HG03175 (cell line): ENCODE results near the gene PCDHGB6.
"Not testable (repeated sequence)": the region's sequence is repeated elsewhere in the genome, so short reads cannot be mapped to it uniquely, and the experiment has no call there.

ENCODE experiments used
- ATAC-seq: cut with Tn5 transposase; IDR thresholded peaks from one replicate; pipeline ENCODE4 v1.9.1; 2021; ENCODE audit warnings: mild to moderate bottlenecking, moderate library complexity; ENCODE audit not compliant: unreplicated experiment

The PCDHGB6 gene

DNA sequence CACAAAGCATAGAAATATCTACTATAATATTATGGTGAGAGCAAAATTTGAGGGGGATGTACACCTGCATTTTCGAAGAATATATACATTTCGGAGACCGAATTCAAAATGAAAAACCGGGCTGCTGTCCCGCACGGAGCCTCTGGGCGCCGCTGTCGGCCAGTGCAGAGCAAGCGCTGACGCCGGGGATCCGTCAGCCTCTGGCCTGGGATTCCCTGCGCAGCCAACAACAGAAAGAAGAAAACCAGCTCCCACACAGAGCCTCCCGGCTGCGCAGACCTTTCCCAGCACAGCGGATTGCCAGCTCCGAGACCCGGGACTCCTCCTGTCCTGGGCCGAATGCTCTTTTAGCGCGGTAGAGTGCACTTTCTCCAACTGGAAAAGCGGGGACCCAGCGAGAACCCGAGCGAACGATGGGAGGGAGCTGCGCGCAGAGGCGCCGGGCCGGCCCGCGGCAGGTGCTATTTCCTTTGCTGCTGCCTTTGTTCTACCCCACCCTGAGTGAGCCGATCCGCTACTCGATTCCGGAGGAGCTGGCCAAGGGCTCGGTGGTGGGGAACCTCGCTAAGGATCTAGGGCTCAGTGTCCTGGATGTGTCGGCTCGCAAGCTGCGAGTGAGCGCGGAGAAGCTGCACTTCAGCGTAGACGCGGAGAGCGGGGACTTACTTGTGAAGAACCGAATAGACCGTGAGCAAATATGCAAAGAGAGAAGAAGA is at the start of gene PCDHGB6:
Gene PCDHGB6 (plus strand): TSS at position 232 of the 716 bp plus-strand sequence. CDS start 182 bp downstream, at position 414.
- not testable (repeated sequence) for ATAC-seq

DNA sequence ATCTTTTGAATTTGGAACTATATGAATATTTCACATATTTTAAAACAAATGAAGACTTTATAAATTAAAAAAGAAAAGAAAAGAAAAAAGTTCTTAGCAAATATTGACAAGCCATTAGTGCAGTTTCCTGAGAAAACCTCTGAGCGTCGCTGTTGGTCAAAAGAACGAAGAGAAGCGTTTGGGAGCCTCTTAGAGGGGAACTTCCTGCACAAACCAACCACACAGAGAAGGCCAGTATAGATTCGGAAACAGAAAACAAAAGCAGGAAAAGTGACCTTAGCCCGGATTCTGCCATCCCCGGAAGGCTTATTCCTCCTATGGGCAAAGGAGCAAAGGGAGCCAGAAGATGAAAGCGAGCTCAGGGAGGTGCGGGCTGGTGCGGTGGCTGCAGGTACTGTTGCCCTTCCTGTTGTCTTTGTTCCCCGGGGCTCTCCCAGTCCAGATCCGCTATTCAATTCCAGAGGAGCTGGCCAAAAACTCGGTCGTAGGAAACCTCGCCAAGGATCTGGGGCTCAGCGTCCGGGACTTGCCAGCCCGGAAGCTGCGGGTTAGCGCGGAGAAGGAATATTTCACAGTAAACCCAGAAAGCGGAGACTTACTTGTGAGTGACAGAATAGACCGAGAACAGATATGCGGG is 47.9 kb upstream of the PCDHGB6 start, which contains the start of gene PCDHGB2:
Gene PCDHGB2 (plus strand): TSS at position 205 of the 637 bp plus-strand sequence. CDS start 142 bp downstream, at position 347.
- ATAC-seq = peak; percentile 39

DNA sequence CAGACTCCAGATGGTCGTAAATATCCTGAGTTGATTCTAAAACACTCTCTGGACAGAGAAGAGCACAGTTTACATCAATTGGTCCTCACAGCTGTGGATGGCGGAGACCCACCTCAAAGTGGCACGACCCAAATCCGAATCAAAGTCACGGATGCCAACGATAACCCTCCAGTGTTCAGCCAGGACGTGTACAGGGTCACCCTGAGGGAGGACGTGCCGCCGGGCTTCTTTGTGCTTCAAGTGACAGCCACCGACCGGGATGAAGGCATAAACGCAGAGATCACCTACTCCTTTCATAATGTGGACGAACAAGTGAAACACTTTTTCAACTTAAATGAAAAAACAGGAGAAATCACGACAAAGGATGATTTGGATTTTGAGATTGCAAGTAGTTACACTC is 47.1 kb upstream of the PCDHGB6 start:
- ATAC-seq = no peak

DNA sequence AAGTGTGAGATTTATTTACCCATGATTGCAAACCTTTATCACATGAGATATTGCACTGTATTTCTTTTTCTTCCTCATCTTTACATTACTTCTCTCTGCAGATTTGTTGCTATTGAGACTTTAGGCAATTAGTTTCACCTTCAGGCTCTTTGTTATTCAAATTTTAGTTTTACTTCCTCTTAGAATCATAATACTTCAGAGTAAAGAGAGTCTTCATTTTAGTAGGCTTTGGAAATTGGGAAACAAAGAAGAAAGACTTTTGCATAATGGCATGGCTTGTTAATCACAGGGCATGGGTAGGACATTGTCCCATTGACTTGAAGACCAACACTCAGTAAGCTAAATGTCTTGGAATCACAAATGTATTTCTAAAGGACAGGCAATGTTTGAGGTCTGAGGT is 45.1 kb upstream of the PCDHGB6 start:
- ATAC-seq = no peak

DNA sequence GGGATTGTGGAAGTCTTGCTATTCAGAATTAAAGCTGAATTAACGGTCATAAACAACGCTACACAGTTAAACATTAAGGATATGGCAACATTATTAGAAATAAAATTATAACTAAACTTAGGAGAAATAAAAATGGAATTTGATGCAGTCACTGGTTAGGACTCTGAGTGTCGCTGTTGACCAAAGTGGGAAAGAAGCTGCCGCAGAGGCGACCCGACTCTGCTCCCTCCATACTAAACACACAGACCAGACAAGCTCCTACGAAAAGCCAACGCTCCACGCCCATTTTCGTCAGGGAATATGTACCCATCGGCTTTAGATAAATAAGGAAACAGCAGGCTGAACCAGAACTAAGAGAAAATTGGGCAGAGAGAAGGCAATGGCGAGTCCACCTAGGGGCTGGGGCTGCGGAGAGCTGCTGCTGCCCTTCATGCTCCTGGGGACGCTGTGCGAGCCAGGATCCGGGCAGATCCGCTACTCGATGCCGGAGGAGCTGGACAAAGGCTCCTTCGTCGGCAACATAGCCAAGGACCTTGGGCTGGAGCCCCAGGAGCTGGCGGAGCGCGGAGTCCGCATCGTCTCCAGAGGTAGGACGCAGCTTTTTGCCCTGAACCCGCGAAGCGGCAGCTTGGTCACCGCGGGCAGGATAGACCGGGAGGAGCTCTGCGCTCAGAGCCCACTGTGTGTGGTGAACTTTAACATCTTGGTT is 43.7 kb upstream of the PCDHGB6 start, which contains the start of gene PCDHGA5:
Gene PCDHGA5 (plus strand): TSS at position 211 of the 709 bp plus-strand sequence. CDS start 169 bp downstream, at position 380.
- no peak for ATAC-seq

DNA sequence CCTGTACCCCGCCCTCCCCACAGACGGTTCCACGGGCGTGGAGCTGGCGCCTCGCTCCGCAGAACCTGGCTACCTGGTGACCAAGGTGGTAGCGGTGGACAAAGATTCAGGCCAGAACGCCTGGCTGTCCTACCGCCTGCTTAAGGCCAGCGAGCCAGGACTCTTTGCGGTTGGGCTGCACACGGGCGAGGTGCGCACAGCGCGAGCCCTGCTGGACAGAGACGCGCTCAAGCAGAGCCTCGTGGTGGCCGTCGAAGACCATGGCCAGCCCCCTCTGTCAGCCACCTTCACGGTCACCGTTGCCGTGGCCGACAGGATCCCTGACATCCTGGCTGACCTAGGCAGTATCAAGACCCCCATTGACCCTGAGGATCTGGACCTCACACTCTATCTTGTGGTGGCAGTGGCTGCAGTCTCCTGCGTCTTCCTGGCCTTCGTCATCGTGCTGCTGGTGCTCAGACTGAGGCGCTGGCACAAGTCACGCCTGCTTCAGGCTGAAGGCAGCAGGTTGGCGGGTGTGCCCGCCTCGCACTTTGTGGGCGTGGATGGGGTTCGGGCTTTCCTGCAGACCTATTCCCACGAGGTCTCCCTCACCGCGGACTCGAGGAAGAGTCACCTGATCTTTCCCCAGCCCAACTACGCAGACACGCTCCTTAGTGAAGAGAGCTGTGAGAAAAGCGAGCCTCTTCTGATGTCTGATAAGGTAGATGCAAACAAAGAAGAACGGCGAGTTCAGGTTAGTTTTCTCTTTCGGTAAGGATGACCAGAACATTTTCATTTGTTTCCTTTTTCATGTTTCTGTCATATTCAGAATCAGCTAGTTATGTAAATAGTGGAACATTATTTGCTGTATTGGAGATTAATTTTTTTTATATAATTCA is 41.6 kb upstream of the PCDHGB6 start:
- no peak for ATAC-seq

DNA sequence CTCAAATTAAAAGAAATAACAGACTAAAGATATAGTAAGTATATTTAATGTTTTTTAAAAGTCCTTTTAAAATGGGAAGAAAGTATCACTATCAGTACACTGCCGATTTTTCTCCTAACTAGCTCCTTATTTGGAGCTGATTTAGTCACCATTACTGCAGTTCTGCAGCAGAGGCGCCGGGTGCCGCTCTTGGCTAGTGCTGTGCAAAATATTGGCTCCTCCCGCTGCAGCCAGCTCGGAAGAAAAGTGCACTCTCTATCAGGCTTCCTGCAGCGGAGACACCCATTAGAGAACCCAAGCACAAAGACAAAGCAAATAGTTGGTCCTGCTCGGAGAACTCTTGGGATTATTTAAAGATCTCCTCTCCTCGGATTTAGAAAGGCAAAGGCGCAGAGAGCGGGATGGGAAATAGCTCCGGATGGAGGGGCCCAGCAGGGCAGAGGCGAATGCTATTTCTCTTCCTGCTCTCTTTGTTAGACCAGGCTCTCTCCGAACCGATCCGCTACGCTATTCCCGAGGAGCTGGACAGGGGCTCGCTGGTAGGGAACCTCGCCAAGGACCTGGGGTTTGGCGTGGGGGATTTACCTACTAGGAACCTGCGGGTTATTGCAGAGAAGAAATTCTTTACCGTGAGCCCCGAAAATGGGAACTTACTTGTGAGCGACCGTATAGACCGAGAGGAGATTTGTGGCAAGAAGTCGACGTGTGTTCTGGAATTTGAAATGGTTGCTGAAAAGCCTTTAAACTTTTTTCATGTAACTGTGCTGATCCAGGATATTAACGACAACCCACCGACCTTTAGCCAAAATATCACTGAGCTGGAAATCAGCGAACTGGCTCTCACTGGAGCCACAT is 37.6 kb upstream of the PCDHGB6 start, which contains the start of gene PCDHGB3:
Gene PCDHGB3 (plus strand): TSS at position 249 of the 855 bp plus-strand sequence. CDS start 153 bp downstream, at position 402.
- peak; percentile 87 for ATAC-seq

DNA sequence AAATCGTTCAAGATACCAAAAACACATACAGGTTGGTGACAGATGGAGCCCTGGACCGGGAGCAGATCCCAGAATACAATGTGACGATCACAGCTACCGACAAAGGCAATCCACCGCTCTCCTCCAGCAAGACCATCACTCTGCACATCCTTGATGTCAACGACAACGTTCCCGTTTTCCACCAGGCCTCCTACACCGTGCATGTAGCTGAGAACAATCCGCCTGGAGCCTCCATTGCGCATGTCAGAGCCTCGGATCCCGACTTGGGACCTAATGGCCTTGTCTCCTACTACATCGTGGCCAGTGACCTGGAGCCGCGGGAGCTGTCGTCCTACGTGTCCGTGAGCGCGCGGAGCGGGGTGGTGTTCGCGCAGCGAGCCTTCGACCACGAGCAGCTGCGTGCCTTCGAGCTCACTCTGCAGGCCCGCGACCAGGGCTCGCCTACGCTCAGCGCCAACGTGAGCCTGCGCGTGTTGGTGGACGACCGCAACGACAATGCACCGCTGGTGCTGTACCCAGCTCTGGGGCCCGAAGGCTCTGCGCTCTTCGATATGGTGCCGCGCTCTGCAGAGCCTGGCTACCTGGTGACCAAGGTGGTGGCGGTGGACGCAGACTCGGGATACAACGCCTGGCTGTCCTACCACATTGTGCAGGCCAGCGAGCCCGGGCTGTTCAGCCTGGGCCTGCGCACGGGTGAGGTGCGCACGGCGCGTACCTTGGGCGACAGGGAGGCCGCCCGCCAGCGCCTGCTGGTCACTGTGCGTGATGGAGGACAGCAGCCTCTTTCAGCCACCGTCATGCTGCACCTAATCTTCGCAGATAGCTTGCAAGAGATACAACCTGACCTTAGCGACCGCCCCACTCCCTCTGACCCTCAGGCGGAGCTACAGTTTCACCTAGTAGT is 36.0 kb upstream of the PCDHGB6 start:
- no peak for ATAC-seq

DNA sequence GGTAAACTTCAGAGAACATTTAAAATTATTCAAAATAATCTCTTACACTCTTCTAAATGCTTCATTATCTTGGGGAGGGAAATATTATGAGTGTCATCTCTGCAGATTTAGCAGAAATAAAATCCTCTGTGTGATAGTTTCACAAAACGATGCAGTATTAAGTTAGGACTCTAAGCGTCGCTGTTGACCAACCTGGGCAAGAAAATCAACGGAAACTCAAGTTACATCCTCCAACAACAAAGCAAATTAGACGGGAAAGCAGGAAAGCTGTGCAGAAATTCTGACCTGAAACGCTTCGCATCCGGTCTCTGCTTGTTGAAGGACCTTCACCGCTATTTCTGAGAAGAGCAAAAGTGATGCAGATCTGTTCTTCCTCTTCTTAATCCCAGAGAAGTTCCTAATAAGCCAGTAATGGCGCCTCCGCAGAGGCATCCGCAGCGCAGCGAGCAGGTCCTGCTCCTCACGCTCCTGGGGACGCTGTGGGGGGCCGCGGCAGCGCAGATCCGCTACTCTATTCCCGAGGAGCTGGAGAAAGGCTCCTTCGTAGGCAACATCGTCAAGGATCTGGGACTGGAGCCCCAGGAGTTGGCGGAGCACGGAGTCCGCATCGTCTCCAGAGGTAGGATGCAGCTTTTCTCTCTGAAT is 34.0 kb upstream of the PCDHGB6 start, which contains the start of gene PCDHGA6:
Gene PCDHGA6 (plus strand): TSS at position 219 of the 645 bp plus-strand sequence. CDS start 193 bp downstream, at position 412.
- ATAC-seq = no peak

DNA sequence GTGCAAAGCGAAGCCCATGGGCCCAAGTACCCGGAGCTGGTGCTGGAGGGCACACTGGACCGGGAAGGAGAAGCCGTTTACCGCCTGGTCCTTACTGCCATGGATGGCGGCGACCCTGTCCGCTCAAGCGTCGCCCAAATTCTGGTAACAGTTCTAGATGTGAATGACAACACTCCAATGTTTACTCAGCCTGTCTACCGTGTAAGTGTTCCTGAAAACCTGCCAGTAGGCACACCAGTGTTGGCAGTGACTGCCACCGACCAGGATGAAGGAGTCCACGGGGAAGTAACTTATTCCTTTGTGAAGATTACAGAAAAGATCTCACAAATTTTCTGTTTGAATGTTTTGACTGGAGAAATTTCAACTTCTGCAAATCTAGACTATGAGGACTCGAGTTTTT is 33.2 kb upstream of the PCDHGB6 start:
- no peak for ATAC-seq

DNA sequence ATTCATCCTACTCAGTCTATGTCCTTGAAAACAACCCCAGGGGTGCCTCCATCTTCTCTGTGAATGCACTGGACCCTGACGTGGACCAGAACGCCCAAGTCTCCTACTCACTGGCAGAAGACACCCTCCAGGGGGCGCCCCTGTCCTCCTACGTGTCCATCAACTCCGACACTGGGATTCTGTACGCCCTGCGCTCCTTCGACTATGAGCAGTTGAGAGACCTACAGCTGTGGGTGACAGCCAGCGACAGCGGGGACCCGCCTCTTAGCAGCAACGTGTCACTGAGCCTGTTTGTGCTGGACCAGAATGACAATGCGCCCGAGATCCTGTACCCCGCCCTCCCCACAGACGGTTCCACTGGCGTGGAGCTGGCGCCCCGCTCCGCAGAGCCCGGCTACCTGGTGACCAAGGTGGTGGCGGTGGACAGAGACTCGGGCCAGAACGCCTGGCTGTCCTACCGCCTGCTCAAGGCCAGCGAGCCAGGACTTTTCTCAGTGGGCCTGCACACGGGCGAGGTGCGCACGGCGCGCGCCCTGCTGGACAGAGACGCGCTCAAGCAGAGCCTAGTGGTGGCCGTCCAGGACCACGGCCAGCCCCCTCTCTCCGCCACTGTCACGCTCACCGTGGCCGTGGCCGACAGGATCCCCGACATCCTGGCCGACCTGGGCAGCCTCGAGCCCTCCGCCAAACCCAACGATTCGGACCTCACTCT is 32.2 kb upstream of the PCDHGB6 start:
- not testable (repeated sequence) for ATAC-seq

DNA sequence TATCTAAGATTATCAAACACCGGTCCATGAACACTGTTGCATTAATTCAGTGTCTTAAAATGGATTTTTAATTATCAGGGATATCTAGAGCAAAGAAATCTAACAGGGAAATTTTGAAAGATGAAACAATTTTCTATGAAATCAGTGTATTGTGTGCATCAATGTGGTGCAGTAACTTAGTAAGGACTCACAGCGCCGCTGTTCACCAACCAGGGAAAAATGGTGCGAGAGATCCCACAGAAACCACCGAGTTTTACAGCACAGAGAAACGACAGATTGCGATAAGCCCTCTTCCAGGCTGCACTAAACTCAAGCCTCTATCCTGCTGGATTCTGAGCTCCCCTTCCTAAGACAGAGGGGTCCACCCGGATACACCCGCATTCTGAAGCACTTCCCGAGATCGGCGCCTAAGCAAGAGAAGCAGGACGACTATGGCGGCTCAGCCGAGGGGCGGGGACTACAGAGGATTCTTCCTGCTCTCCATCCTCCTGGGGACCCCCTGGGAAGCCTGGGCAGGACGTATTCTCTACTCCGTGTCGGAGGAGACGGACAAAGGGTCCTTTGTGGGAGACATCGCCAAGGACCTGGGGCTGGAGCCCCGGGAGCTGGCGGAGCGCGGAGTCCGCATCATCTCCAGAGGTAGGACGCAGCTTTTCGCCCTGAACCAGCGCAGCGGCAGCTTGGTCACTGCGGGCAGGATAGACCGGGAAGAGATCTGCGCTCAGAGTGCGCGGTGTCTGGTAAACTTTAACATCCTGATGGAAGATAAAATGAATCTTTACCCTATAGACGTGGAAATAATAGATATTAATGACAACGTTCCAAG is 25.1 kb upstream of the PCDHGB6 start, which contains the start of gene PCDHGA7:
Gene PCDHGA7 (plus strand): TSS at position 274 of the 826 bp plus-strand sequence. CDS start 158 bp downstream, at position 432.
- no peak for ATAC-seq

DNA sequence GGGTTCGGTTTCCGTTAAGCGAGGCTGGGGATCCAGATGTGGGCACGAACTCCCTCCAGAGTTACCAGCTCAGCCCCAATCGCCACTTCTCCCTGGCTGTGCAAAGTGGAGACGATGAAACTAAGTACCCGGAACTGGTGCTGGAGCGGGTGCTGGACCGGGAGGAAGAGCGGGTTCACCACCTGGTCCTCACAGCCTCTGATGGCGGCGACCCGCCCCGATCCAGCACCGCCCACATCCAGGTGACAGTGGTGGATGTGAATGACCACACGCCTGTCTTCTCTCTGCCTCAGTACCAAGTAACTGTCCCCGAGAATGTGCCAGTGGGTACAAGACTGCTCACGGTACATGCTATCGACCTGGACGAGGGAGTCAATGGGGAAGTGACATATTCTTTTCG is 24.5 kb upstream of the PCDHGB6 start:
- ATAC-seq = no peak

DNA sequence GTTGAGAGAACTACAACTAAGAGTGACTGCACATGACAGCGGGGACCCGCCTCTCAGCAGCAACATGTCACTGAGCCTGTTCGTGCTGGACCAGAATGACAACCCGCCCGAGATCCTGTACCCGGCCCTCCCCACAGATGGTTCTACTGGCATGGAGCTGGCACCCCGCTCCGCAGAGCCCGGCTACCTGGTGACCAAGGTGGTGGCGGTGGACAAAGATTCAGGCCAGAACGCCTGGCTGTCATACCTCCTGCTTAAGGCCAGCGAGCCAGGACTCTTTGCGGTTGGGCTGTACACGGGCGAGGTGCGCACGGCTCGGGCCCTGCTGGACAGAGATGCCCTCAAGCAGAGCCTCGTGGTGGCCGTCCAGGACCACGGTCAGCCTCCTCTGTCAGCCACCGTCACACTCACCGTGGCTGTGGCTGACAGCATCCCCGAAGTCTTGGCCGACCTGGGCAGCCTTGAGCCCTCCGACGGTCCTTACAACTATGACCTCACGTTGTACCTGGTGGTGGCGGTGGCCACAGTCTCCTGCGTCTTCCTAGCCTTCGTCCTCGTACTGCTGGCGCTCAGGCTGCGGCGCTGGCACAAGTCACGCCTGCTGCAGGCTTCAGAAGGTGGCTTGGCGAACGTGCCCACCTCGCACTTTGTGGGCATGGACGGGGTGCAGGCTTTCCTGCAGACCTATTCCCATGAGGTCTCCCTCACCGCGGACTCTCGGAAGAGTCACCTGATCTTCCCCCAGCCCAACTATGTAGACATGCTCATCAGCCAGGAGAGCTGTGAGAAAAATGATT is 23.2 kb upstream of the PCDHGB6 start:
- ATAC-seq = no peak

DNA sequence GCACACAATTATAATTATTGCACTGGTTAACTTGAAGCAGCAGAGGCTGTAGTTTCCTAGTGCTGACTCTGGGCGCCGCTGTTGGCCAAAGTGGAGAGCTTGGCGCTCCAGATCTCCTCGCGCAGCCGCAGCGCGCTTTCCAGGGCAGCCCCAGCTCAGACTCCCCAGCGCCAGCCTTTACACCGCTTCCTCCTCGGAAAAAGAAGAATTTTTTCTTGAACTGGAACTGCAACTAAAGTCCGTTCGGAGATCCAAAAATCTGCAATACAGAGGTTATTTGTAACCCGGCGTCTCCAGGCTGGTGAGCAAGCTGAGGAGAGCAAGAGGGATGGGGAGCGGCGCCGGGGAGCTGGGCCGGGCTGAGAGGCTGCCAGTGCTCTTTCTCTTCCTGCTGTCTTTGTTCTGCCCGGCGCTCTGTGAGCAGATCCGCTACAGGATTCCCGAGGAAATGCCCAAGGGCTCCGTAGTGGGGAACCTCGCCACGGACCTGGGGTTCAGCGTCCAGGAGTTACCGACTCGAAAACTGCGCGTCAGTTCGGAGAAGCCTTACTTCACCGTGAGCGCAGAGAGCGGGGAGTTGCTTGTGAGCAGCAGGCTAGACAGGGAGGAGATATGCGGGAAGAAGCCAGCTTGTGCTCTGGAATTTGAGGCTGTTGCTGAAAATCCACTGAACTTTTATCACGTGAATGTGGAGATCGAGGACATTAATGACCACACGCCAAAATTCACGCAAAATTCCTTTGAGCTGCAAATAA is 20.1 kb upstream of the PCDHGB6 start, which contains the start of gene PCDHGB4:
Gene PCDHGB4 (plus strand): TSS at position 142 of the 755 bp plus-strand sequence. CDS start 187 bp downstream, at position 329.
- peak; percentile 75 for ATAC-seq
